Mesenchymal stem cell (in vitro differentiated cells and primary cell): ENCODE measurements around the gene RSPH1.
A peak's percentile ranks its signal among the peaks of the same experiment; 100 is the strongest.

ENCODE experiments used
- DNase-seq: peaks from one replicate; pipeline ENCODE4 v3.0.0-alpha.2; 2013
- H2AFZ ChIP-seq: one replicate; pipeline ENCODE4 v1.6.1; 2013; ENCODE audit warnings: low read depth, mild to moderate bottlenecking, control low read depth, inconsistent platforms, low read length, moderate library complexity
- H2AK5ac ChIP-seq: 2 replicates; pipeline ENCODE4 v1.6.1; 2013; ENCODE audit warnings: low read length, moderate library complexity, mild to moderate bottlenecking, inconsistent platforms; ENCODE audit not compliant: severe bottlenecking
- H2BK120ac ChIP-seq: one replicate; pipeline ENCODE4 v1.6.1; 2013; ENCODE audit warnings: low read depth, mild to moderate bottlenecking, inconsistent platforms, low read length, moderate library complexity
- H2BK12ac ChIP-seq, 2 experiments: one replicate each; pipeline ENCODE4 v1.6.1; 2013; ENCODE audit warnings: inconsistent platforms in 2 of 2, low read length in 2 of 2, mild to moderate bottlenecking in 2 of 2, moderate library complexity in 2 of 2, control low read depth in 1 of 2
- H2BK15ac ChIP-seq: one replicate; pipeline ENCODE4 v1.6.1; 2013; ENCODE audit warnings: mild to moderate bottlenecking, low read depth, inconsistent platforms; ENCODE audit not compliant: poor library complexity, severe bottlenecking
- H2BK5ac ChIP-seq: 2 replicates; pipeline ENCODE4 v1.6.1; 2013; ENCODE audit warnings: low read depth, mild to moderate bottlenecking, low read length, control low read depth, inconsistent platforms; ENCODE audit not compliant: poor library complexity, severe bottlenecking
- H3K14ac ChIP-seq, 2 experiments: one replicate each; pipeline ENCODE4 v1.6.1; 2013; ENCODE audit warnings: inconsistent platforms in 2 of 2, low read length in 2 of 2, control low read depth in 1 of 2, mild to moderate bottlenecking in 1 of 2, moderate library complexity in 1 of 2
- H3K18ac ChIP-seq, 2 experiments: one replicate each; pipeline ENCODE4 v1.6.1; 2013; ENCODE audit warnings: inconsistent platforms in 2 of 2, low read length in 2 of 2, control low read depth in 1 of 2, low read depth in 1 of 2, mild to moderate bottlenecking in 1 of 2
- H3K23ac ChIP-seq, 2 experiments: one replicate each; pipeline ENCODE4 v1.6.1; 2013; ENCODE audit warnings: inconsistent platforms in 2 of 2, low read length in 2 of 2, mild to moderate bottlenecking in 2 of 2, moderate library complexity in 2 of 2, control low read depth in 1 of 2
- H3K27ac ChIP-seq: 2 replicates; pipeline ENCODE4 v1.5.1; 2013; ENCODE audit warnings: mild to moderate bottlenecking, moderate library complexity, low read length, control low read depth, inconsistent platforms; ENCODE audit not compliant: poor library complexity, severe bottlenecking
- H3K27me3 ChIP-seq, 2 experiments: 2 replicates each; pipeline versions ENCODE4 v1.6.1 to v1.7.0; 2013; ENCODE audit warnings: low read length in 2 of 2, mild to moderate bottlenecking in 2 of 2, moderate library complexity in 2 of 2, control low read depth in 1 of 2, inconsistent platforms in 1 of 2; ENCODE audit not compliant: control insufficient read depth in 1 of 2, insufficient read depth in 1 of 2
- H3K36me3 ChIP-seq, 2 experiments: 2 replicates each; pipeline versions ENCODE4 v1.6.1 to v1.7.0; 2013; ENCODE audit warnings: low read length in 2 of 2, control low read depth in 1 of 2, inconsistent platforms in 1 of 2, low read depth in 1 of 2, mild to moderate bottlenecking in 1 of 2; ENCODE audit not compliant: insufficient read depth in 2 of 2, control insufficient read depth in 1 of 2
- H3K4ac ChIP-seq, 2 experiments: one replicate each; pipeline ENCODE4 v1.6.1; 2013; ENCODE audit warnings: inconsistent platforms in 2 of 2, low read length in 2 of 2, mild to moderate bottlenecking in 2 of 2, moderate library complexity in 2 of 2, control low read depth in 1 of 2, low read depth in 1 of 2
- H3K4me1 ChIP-seq: 2 replicates; pipeline ENCODE4 v1.6.1; 2013; ENCODE audit warnings: low read depth, low read length, control low read depth; ENCODE audit not compliant: control insufficient read depth, insufficient read depth
- H3K4me2 ChIP-seq: 2 replicates; pipeline ENCODE4 v1.6.1; 2013; ENCODE audit warnings: low read length, mild to moderate bottlenecking, inconsistent platforms; ENCODE audit not compliant: poor library complexity, severe bottlenecking
- H3K4me3 ChIP-seq, 2 experiments: 2 replicates each; pipeline versions ENCODE4 v1.5.1 to v1.7.0; 2013; ENCODE audit warnings: low read length in 2 of 2, mild to moderate bottlenecking in 2 of 2, control low read depth in 1 of 2, low read depth in 1 of 2; ENCODE audit not compliant: insufficient read depth in 1 of 2
- H3K79me1 ChIP-seq: replicated peaks from 2 replicates; pipeline ENCODE4 v1.6.1; 2013; ENCODE audit warnings: mild to moderate bottlenecking, control low read depth, low read length, inconsistent platforms; ENCODE audit not compliant: poor library complexity, severe bottlenecking
- H3K9ac ChIP-seq: 2 replicates; pipeline ENCODE4 v1.7.0; 2013; ENCODE audit warnings: mild to moderate bottlenecking, low read length, moderate library complexity
- H3K9me3 ChIP-seq: 2 replicates; pipeline ENCODE4 v1.7.0; 2013; ENCODE audit warnings: mild to moderate bottlenecking, low read length; ENCODE audit not compliant: control insufficient read depth
- H4K8ac ChIP-seq: one replicate; pipeline ENCODE4 v1.6.1; 2013; ENCODE audit warnings: inconsistent platforms, mild to moderate bottlenecking, low read length, moderate library complexity
- H4K91ac ChIP-seq: one replicate; pipeline ENCODE4 v1.6.1; 2013; ENCODE audit warnings: mild to moderate bottlenecking, low read length, inconsistent platforms
- WGBS: methylation state at CpG from one replicate; pipeline ENCODE4 v1.1.7; 2013; ENCODE audit warnings: mixed read lengths; 5-methylcytosine and 5-hydroxymethylcytosine counted together

The RSPH1 gene

GRCh38 chr21:42526379-42526727 lies 30.3 kb upstream of the RSPH1 start:
- Histone ChIP-seq H3K36me3 (peaks cover 0 to 46% of the 10 kb centered on the region in 2 experiments), H3K4me3 (no peak overlapping the region), H3K27ac (no peak overlapping the region), H3K4me2 (no peak overlapping the region), H3K18ac (no peak overlapping the region), H3K14ac (no peak overlapping the region), H3K79me1 (peaks cover 26% of the 10 kb centered on the region), H3K9ac (no peak overlapping the region), H2BK12ac (no peak overlapping the region), H3K4ac (no peak overlapping the region), H4K8ac (no peak overlapping the region), H4K91ac (peak overlapping the region; percentile 18), H2BK5ac (no peak overlapping the region), H2AK5ac (no peak overlapping the region), H3K4me1 (peaks cover 31% of the 10 kb centered on the region), H2BK120ac (no peak overlapping the region), H3K23ac (no peak overlapping the region), H2AFZ (no peak overlapping the region), H3K27me3 (no peaks in the 10 kb centered on the region), H3K9me3 (no peaks in the 10 kb centered on the region), H2BK15ac (no peak overlapping the region)
- 87% methylated on average over 9 of the region's 9 CpGs for WGBS
- DNase-seq, result no peak

GRCh38 chr21:42525676-42526378 lies 29.8 kb upstream of the RSPH1 start:
- H4K91ac ChIP-seq, result no peak overlapping the region
- no peak overlapping the region for H3K4ac ChIP-seq
- H3K4me2 ChIP-seq, result no peak overlapping the region
- H3K79me1 ChIP-seq, result peaks cover 28% of the 10 kb centered on the region
- no peak overlapping the region for H3K9ac ChIP-seq
- no peak for DNase-seq
- no peak overlapping the region for H3K4me3 ChIP-seq
- H3K27me3 ChIP-seq, result no peaks in the 10 kb centered on the region
- H3K23ac ChIP-seq, result no peak overlapping the region
- H2BK12ac ChIP-seq, result no peak overlapping the region
- no peak overlapping the region for H2BK5ac ChIP-seq
- H2AFZ ChIP-seq, result no peak overlapping the region
- 82% methylated on average over 8 of the region's 9 CpGs for WGBS
- peaks cover 28% of the 10 kb centered on the region for H3K4me1 ChIP-seq
- no peak overlapping the region for H3K27ac ChIP-seq
- H2AK5ac ChIP-seq, result no peak overlapping the region
- peaks cover 0 to 44% of the 10 kb centered on the region in 2 experiments for H3K36me3 ChIP-seq
- H2BK15ac ChIP-seq, result no peak overlapping the region
- H3K9me3 ChIP-seq, result no peaks in the 10 kb centered on the region
- H3K14ac ChIP-seq, result no peak overlapping the region
- H2BK120ac ChIP-seq, result no peak overlapping the region
- no peak overlapping the region for H3K18ac ChIP-seq
- no peak overlapping the region for H4K8ac ChIP-seq

GRCh38 chr21:42525029-42525581 lies 29.1 kb upstream of the RSPH1 start:
- 52% methylated on average over 12 of the region's 15 CpGs for WGBS
- no peak overlapping the region for H2AFZ ChIP-seq
- H2BK12ac ChIP-seq, result peak overlapping the region in 1 of 2 experiments; percentile 43
- H3K27me3 ChIP-seq, result no peaks in the 10 kb centered on the region
- H3K23ac ChIP-seq, result no peak overlapping the region
- H3K4me1 ChIP-seq, result peaks cover 21% of the 10 kb centered on the region
- H2BK120ac ChIP-seq, result no peak overlapping the region
- peak overlapping the region; percentile 15 for H2BK15ac ChIP-seq
- H2BK5ac ChIP-seq, result no peak overlapping the region
- peaks cover 0 to 44% of the 10 kb centered on the region in 2 experiments for H3K36me3 ChIP-seq
- peak; percentile 74 for DNase-seq
- peak overlapping the region; percentile 76 for H3K9ac ChIP-seq
- no peak overlapping the region for H3K4ac ChIP-seq
- peaks cover 31% of the 10 kb centered on the region for H3K79me1 ChIP-seq
- H3K27ac ChIP-seq, result no peak overlapping the region
- H4K91ac ChIP-seq, result no peak overlapping the region
- H2AK5ac ChIP-seq, result no peak overlapping the region
- no peaks in the 10 kb centered on the region for H3K9me3 ChIP-seq
- no peak overlapping the region for H3K14ac ChIP-seq
- H4K8ac ChIP-seq, result peak overlapping the region; percentile 20
- no peak overlapping the region for H3K4me2 ChIP-seq
- peak overlapping the region in 1 of 2 experiments; percentile 73 for H3K4me3 ChIP-seq
- no peak overlapping the region for H3K18ac ChIP-seq

GRCh38 chr21:42524341-42525028 lies 28.5 kb upstream of the RSPH1 start:
- Histone ChIP-seq H3K79me1 (peaks cover 31% of the 10 kb centered on the region), H3K9me3 (no peaks in the 10 kb centered on the region), H3K14ac (no peak overlapping the region), H2AK5ac (no peak overlapping the region), H3K4me1 (peaks cover 20% of the 10 kb centered on the region), H2BK5ac (no peak overlapping the region), H3K27ac (no peak overlapping the region), H3K9ac (peak overlapping the region; percentile 76), H3K27me3 (peaks cover 0 to 2% of the 10 kb centered on the region in 2 experiments), H4K8ac (peak overlapping the region; percentile 19), H2BK15ac (no peak overlapping the region), H2BK12ac (peak overlapping the region in 1 of 2 experiments; percentile 11), H3K36me3 (peaks cover 4 to 42% of the 10 kb centered on the region in 2 experiments), H4K91ac (no peak overlapping the region), H3K23ac (no peak overlapping the region), H2AFZ (no peak overlapping the region), H3K4me2 (peak overlapping the region; percentile 25), H3K4me3 (peak overlapping the region in 1 of 2 experiments; percentile 73), H3K4ac (no peak overlapping the region), H3K18ac (no peak overlapping the region), H2BK120ac (no peak overlapping the region)
- peak; percentile 94 for DNase-seq
- WGBS, result 42% methylated on average over 17 of the region's 17 CpGs
